GM10266 (cell line): Measurements from ENCODE around the gene RET.

ENCODE experiments used
- DNase-seq: peaks from one replicate; pipeline ENCODE4 v3.0.0; 2012; ENCODE audit errors: extremely low spot score
- TF ChIP-seq, protein P1 (sequence below): IDR thresholded peaks from 2 replicates; pipeline ENCODE4 v1.5.1; 2012; ENCODE audit warnings: mild to moderate bottlenecking, low read depth; ENCODE audit not compliant: control insufficient read depth, insufficient read depth; ENCODE audit errors: missing control alignments

Gene RET

DNA sequence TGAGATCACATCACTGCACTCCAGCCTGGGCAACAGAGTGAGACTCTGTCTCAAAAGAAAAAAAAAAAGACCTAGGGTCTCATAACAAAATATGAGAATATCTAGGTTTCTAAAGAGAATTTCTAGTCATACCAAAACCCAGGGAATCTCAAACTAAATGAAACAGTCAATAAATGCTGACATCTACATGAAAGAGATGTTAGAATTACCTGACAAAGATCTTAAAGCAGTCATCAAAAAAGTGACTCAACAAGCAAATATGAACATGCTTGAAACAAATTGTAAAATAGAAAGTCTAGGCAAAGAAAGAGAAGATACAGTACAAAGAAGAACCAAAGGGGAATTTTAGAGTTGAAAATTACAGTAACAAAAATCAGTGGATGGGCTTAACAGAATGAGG, 26.9 kb upstream of the RET start:
- TF ChIP-seq, protein P1, sequence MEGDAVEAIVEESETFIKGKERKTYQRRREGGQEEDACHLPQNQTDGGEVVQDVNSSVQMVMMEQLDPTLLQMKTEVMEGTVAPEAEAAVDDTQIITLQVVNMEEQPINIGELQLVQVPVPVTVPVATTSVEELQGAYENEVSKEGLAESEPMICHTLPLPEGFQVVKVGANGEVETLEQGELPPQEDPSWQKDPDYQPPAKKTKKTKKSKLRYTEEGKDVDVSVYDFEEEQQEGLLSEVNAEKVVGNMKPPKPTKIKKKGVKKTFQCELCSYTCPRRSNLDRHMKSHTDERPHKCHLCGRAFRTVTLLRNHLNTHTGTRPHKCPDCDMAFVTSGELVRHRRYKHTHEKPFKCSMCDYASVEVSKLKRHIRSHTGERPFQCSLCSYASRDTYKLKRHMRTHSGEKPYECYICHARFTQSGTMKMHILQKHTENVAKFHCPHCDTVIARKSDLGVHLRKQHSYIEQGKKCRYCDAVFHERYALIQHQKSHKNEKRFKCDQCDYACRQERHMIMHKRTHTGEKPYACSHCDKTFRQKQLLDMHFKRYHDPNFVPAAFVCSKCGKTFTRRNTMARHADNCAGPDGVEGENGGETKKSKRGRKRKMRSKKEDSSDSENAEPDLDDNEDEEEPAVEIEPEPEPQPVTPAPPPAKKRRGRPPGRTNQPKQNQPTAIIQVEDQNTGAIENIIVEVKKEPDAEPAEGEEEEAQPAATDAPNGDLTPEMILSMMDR = no peak
- DNase-seq = no peak

DNA sequence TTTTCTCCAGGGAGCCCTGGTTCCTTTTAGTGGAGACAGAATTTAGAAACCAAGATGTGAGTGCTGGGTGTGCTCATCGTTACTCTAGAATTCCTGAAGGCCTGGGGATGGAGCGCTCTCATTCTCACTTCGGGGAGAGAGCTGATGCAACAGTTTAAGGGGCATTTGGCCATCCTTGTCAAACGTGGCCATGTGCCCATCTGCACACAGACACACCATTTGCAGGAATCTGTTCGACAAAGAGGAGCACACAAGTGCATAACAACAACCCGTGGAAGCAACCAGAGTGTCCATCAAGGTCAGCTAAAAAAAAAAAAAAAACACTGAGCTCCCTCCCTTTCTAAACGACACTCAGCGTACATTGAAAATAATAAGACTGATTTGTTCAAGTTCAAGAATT, 23.0 kb upstream of the RET start:
- no peak for DNase-seq
- TF ChIP-seq, protein P1 = no peak

DNA sequence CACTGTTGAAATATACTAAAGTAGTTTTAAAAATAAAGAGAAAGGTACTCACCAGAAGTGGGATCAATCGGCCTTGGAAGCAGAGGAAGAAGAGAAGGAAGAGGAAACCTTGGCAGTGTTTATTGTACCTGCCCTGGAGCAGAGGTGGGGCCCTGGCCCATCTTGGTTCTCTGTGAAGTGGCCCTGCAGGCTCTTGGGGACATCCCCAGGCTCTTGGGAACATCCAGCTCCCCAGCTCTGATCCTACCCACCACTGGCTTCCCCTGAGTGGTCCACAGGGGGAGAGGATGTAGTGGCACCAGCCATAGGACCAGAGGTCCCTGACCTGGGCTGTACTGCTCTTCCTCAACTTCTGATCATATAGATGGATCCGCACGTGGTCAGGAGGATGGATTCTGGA, 22.3 kb upstream of the RET start:
- TF ChIP-seq, protein P1 = no peak
- DNase-seq = no peak

DNA sequence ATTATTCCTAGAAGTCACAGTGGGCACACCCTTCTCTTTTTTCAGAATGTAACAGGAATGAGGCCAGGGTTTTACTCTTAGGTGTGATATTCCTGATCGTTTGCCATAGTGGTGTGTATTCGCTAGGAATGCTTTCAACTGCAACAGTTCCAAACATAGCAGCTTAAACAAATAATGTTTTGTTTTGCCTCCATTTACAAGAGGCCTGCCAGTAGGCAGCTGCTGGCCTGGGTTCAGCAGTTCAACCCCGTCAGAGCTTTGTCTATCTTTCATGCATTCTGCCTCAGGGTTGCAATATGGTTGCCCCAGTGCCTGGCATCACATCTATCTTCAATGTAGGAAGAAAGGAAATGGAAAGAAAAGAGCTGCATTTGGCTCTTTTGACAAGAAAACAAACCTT, 21.7 kb upstream of the RET start:
- DNase-seq = no peak
- TF ChIP-seq, protein P1 = no peak

DNA sequence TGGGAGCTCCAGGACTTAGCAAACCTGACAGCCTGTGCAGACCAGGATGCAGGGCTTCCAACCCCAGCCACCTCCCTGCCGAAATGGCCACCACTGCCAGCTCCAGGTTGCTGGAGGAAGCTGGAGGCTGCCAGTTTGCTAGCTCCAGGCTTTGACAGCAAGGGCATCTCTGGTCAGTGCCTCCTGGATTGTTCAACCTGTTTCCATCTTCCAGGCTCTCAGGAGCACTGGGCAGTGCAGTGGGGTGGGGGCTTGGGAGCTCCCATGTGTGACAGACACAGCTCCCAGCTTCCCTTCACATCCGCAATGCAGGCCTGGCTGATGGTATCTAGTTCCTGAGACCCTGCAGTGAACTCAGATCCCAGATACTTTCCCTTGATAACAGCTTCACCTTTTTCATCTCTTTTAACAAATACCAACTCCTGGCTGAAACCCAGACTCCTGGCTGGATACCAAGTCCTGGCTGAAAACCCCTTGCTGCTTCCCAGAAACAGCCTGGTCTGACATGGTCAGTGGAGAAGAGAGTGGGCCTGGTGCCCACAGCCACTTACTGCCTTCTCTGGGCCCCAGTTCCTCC, 20.8 kb upstream of the RET start:
- DNase-seq = no peak
- TF ChIP-seq, protein P1 = no peak

DNA sequence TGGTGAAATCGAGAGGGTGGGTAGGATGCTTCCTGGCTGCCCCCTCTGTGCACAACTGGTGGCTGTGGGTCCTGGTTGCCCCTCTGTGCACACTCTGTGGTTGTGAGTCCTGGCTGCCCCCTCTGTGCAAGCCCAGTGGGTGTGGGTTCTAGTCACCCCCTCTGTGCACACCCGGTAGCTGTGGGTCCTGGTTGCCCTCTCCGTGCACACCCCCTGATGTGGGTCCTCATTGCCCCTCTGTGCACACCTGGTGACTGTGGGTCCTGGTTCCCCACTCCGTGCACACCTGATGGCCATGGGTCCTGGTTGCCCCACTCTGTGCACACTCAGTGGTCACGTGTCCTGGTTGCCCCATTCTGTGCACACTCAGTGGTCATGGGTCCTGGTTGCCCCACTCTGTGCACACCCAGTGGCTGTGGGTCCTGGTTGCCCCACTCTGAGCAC, 20.3 kb upstream of the RET start:
- no peak for DNase-seq
- TF ChIP-seq, protein P1 = no peak

DNA sequence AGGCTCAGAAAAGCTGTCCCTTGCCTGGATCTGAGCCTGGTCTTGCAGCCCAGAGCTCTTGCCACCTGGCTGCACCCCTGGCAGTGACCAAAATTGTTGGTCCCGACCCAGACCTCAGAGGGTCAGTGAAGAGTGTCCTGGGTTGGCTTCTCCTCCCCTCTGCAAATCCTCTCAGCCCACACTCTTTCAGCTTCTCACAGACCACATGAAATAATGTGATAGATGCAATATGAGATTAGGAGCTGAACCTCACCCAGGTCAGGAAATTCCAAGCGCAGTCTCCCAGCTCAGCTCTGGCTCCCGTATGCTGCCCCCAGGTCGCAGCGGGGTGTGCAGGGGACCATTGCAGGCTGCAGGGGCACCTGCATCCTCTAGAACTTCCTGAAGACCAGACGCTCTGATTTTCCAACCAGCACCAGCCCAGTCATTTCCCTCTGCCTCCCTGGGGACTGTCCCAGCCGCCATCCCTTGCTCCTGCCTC, 19.6 kb upstream of the RET start:
- TF ChIP-seq, protein P1 = no peak

More for the DNA sequence above, 19.6 kb upstream of the RET start:
- DNase-seq = no peak
